Measurements from ENCODE around the gene GNMT.

The GNMT gene

DNA sequence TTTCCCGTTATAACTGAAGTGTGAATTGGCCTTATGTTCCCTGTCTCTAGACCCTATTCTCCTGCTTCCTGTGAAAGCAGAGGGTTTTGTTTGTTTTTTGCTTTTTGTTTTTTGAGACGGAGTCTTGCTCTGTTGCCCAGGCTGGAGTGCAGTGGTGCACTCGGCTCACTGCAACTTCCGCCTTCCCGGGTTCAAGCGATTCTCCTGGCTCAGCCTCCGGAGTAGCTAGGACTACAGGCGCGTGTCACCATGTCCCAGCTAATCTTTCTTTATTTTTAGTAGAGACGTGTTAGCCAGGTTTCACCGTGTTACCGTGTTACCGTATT lies 674 bp upstream of the GNMT start:
- Histone ChIP-seq H3K27me3 (ENCODE audit: insufficient read depth, poor library complexity, severe bottlenecking) (no peaks in the 10 kb centered on the region), H3K4me3 (replicated peaks; ENCODE audit: insufficient read depth, low read length) (no peak overlapping the region), H3K27ac (replicated peaks) (no peak overlapping the region)
- no peak for DNase-seq (ENCODE audit: low read depth in 1 of 2, low spot score in 1 of 2)
- TF ChIP-seq SPI1 (IDR thresholded peaks at IDR 0.05; ENCODE audit: borderline replicate concordance, low read depth) (no peak), GABPA (IDR thresholded peaks at IDR 0.05; ENCODE audit: low read depth) (no peak), POLR2AphosphoS5 (IDR thresholded peaks at IDR 0.05; ENCODE audit: low read depth) (no peak)
- TF ChIP-seq, protein P1, sequence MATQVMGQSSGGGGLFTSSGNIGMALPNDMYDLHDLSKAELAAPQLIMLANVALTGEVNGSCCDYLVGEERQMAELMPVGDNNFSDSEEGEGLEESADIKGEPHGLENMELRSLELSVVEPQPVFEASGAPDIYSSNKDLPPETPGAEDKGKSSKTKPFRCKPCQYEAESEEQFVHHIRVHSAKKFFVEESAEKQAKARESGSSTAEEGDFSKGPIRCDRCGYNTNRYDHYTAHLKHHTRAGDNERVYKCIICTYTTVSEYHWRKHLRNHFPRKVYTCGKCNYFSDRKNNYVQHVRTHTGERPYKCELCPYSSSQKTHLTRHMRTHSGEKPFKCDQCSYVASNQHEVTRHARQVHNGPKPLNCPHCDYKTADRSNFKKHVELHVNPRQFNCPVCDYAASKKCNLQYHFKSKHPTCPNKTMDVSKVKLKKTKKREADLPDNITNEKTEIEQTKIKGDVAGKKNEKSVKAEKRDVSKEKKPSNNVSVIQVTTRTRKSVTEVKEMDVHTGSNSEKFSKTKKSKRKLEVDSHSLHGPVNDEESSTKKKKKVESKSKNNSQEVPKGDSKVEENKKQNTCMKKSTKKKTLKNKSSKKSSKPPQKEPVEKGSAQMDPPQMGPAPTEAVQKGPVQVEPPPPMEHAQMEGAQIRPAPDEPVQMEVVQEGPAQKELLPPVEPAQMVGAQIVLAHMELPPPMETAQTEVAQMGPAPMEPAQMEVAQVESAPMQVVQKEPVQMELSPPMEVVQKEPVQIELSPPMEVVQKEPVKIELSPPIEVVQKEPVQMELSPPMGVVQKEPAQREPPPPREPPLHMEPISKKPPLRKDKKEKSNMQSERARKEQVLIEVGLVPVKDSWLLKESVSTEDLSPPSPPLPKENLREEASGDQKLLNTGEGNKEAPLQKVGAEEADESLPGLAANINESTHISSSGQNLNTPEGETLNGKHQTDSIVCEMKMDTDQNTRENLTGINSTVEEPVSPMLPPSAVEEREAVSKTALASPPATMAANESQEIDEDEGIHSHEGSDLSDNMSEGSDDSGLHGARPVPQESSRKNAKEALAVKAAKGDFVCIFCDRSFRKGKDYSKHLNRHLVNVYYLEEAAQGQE (IDR thresholded peaks at IDR 0.05; ENCODE audit: insufficient replicate concordance, low read depth): no peak
- TF ChIP-seq, protein P2, sequence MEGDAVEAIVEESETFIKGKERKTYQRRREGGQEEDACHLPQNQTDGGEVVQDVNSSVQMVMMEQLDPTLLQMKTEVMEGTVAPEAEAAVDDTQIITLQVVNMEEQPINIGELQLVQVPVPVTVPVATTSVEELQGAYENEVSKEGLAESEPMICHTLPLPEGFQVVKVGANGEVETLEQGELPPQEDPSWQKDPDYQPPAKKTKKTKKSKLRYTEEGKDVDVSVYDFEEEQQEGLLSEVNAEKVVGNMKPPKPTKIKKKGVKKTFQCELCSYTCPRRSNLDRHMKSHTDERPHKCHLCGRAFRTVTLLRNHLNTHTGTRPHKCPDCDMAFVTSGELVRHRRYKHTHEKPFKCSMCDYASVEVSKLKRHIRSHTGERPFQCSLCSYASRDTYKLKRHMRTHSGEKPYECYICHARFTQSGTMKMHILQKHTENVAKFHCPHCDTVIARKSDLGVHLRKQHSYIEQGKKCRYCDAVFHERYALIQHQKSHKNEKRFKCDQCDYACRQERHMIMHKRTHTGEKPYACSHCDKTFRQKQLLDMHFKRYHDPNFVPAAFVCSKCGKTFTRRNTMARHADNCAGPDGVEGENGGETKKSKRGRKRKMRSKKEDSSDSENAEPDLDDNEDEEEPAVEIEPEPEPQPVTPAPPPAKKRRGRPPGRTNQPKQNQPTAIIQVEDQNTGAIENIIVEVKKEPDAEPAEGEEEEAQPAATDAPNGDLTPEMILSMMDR (IDR thresholded peaks at IDR 0.05; ENCODE audit: insufficient read depth, low read length): no peak

GRCh38 chr6:42961020-42961470 lies 491 bp downstream of the GNMT start:
- Histone ChIP-seq H3K4me3 (replicated peaks; ENCODE audit: insufficient read depth, low read length) (no peak overlapping the region), H3K27me3 (ENCODE audit: insufficient read depth, poor library complexity, severe bottlenecking) (no peaks in the 10 kb centered on the region), H3K27ac (replicated peaks) (no peak overlapping the region)
- DNase-seq (ENCODE audit: low read depth in 1 of 2, low spot score in 1 of 2): no peak
- no peak for TF ChIP-seq GABPA (IDR thresholded peaks at IDR 0.05; ENCODE audit: low read depth)

DNA sequence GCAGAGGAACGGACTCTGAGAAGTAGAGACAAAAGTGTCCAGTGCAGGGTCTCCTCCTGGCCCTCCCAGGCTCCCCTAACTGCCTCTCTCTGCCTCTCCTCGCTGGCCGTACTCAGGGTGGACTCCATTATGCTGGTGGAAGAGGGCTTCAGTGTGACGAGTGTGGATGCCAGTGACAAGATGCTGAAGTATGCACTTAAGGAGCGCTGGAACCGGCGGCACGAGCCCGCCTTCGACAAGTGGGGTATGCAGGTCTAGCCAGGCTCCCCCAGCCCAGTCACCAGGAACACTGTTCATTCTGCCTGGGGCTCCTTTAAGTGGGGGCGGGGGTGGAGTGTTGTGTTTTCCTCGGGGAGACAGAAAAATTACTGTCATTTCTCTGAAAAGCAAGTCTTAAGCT lies 1.5 kb downstream of the GNMT start:
- Histone ChIP-seq H3K4me3 (replicated peaks; ENCODE audit: insufficient read depth, low read length) (no peak overlapping the region), H3K27me3 (ENCODE audit: insufficient read depth, poor library complexity, severe bottlenecking) (no peaks in the 10 kb centered on the region), H3K27ac (replicated peaks) (no peak overlapping the region)
- DNase-seq (ENCODE audit: low read depth in 1 of 2, low spot score in 1 of 2): no peak
- TF ChIP-seq POLR2AphosphoS5 (IDR thresholded peaks at IDR 0.05; ENCODE audit: low read depth): no peak
- TF ChIP-seq, protein P1 (IDR thresholded peaks at IDR 0.05; ENCODE audit: insufficient replicate concordance, low read depth): no peak
- no peak for TF ChIP-seq SPI1 (IDR thresholded peaks at IDR 0.05; ENCODE audit: borderline replicate concordance, low read depth)
- no peak for TF ChIP-seq GABPA (IDR thresholded peaks at IDR 0.05; ENCODE audit: low read depth)
- TF ChIP-seq, protein P2 (IDR thresholded peaks at IDR 0.05; ENCODE audit: insufficient read depth, low read length): no peak

DNA sequence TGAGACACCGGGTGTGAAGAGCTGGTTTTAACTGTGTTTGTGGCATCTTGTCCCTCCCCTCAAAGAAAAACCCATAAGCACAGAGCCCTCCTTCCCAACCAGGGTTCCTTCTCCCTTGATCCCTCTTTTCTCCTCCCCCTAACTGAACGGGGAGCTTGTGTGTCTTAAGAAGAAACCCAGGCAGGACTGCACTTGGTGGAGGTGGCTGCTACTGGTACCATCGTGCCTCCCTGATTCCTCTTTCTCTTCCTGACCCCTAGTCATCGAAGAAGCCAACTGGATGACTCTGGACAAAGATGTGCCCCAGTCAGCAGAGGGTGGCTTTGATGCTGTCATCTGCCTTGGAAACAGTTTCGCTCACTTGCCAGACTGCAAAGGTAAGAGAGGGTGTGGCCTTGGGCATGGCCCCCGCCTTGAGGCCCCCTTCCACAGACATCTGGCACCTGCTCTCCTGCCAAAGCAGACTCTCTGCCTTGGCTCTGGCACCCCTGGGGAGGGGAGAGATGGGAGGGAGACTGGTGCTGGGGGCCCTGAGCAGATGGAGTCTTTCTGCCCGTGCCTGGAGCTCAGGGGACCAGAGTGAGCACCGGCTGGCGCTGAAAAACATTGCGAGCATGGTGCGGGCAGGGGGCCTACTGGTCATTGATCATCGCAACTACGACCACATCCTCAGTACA lies 2.1 kb downstream of the GNMT start:
- TF ChIP-seq POLR2AphosphoS5 (IDR thresholded peaks at IDR 0.05; ENCODE audit: low read depth) (no peak), GABPA (IDR thresholded peaks at IDR 0.05; ENCODE audit: low read depth) (no peak), SPI1 (IDR thresholded peaks at IDR 0.05; ENCODE audit: borderline replicate concordance, low read depth) (no peak)
- TF ChIP-seq, protein P2 (IDR thresholded peaks at IDR 0.05; ENCODE audit: insufficient read depth, low read length): no peak
- TF ChIP-seq, protein P1 (IDR thresholded peaks at IDR 0.05; ENCODE audit: insufficient replicate concordance, low read depth): no peak
- no peaks in the 10 kb centered on the region for H3K27me3 ChIP-seq (ENCODE audit: insufficient read depth, poor library complexity, severe bottlenecking)
- no peak overlapping the region for H3K27ac ChIP-seq (replicated peaks)
- H3K4me3 ChIP-seq (replicated peaks; ENCODE audit: insufficient read depth, low read length): no peak overlapping the region
- no peak for DNase-seq (ENCODE audit: low read depth in 1 of 2, low spot score in 1 of 2)

Measured in HL-60 (cell line).